GM12872 (cell line): Measurements from ENCODE around the gene PARP15.

Experiments
- TF ChIP-seq, protein P1 (sequence below): IDR thresholded peaks from 3 replicates; pipeline ENCODE4 v1.5.1; 2011; ENCODE audit warnings: low read depth, mild to moderate bottlenecking, low read length, moderate library complexity; ENCODE audit not compliant: insufficient read depth

The PARP15 gene

DNA sequence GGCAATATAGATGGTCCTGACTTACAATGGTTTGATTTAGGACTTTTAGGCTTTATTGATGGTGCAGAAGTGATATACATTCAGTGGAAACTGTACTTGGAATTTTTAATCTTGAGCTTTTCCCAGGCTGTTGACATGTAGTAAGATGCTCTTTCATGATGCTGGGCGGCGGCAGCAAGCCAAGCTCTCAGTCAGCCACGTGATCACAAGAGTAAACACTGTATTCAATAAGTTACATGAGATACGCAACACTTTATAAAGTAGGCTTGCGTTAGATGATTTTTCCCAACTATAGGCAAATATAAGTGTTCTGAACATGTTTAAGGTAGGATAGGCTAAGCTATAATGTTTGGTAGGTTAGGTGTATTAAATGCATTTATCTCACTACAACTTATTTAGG lies 31.3 kb upstream of the PARP15 start:
- TF ChIP-seq, protein P1, sequence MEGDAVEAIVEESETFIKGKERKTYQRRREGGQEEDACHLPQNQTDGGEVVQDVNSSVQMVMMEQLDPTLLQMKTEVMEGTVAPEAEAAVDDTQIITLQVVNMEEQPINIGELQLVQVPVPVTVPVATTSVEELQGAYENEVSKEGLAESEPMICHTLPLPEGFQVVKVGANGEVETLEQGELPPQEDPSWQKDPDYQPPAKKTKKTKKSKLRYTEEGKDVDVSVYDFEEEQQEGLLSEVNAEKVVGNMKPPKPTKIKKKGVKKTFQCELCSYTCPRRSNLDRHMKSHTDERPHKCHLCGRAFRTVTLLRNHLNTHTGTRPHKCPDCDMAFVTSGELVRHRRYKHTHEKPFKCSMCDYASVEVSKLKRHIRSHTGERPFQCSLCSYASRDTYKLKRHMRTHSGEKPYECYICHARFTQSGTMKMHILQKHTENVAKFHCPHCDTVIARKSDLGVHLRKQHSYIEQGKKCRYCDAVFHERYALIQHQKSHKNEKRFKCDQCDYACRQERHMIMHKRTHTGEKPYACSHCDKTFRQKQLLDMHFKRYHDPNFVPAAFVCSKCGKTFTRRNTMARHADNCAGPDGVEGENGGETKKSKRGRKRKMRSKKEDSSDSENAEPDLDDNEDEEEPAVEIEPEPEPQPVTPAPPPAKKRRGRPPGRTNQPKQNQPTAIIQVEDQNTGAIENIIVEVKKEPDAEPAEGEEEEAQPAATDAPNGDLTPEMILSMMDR: no peak

DNA sequence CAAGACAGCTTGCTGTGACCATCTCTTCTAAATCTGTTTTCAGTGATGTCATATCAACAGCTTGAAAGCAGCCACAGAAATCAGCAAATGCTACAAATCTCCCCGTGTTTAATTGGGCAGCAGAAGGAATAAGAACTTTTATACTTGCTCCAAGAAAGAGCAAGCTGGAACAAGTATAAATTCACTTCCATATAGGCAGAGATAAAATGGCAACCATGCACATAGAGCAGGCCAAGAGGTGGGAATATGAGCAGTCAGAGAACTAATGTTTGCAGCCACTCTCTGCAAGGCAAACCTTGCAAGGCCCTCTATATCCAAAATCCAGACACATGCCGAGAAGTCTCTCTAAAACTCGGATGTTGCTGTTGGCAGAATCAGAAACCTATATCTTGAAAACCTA lies 29.4 kb upstream of the PARP15 start:
- TF ChIP-seq, protein P1: no peak

DNA sequence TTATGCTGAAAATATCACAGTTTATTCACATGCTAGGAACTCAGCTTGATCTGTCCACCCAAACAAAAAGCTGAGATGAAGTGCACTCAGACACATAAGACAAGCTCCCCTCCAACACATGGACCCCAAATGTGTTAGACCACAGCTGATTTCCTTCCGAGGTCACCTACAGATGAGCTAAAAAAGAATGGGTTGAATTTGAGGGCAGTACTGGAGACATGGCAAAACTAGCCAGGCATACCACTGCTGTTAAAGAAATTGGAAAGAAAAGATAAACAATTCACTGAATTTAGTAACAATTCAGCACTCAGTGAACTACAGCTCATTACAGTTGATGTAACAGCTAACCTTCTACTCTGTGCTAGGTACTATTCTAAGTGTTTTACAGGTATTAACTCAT lies 28.8 kb upstream of the PARP15 start:
- TF ChIP-seq, protein P1: no peak

DNA sequence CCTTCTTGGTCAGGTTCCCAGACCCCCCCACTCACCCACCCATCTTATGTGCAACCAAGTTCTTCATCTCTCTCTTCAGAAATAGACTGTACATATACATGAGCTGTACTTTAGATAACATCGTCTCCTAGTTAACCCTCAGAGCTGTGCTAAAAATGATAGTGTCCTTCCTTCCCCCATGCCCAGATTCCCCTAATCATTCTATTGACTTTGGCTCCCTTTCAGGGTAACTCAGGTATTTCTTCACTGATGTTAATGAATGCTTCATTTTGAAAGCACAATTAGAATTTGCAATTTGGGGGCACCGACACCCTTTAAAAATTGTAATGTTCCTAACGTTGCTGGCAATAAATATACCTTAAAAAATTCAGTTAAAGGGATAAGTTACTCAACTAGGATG lies 24.3 kb upstream of the PARP15 start:
- TF ChIP-seq, protein P1: no peak

DNA sequence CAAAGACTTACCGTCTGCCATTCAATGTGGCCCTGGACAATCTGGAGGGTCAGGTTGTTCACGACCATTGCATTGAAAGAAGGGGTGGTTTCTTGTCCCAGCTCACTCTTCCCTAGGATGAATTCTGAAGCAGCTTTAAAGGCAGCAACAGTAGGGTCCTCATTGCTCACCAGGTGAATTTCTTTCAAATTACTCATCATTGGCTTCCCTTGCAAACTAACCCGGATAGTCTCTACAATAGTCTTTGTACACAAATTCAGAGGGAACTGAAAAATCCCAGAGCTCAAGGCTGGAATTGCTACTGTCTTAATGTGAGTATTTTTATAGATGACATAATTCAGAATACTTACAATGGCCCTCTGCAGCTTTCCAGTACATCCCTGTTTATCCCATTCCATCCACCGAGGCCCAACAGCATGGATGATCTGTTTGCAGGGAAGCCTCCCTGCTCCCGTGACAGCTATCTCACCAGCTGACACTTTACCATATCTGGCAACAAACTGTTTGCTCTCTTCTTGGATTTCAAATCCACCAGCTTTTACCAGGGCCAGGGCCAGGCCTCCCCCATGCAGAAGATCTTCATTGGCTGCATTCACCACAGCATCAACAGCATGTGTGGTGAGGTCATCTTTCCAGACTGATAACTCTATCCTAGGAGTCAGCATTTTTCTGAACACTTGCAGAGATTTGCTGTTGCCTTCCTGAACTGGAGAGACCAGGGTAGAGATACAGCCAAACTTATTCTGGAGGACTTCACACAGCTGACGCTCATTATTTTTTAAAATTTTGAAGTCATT lies 22.0 kb upstream of the PARP15 start:
- TF ChIP-seq, protein P1: no peak

DNA sequence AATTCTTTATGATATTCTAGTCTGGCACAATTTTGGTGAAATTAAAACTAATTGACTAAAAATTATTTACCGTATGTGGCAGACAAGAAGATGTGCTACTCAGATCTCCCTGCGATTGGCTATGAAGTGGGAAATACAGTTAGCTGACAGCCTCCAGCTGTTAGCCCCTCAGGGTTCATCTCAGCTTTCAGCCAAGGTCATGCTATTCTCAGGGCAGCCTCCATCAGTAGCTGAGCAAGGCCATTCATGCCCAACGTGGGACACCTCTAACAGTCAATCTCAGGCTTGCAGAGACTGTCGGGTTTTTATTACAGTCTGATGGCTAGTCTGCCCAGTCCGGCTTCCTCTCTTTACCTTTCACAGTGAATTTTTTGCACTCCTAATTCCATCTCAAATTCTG lies 20.1 kb upstream of the PARP15 start:
- TF ChIP-seq, protein P1: no peak

DNA sequence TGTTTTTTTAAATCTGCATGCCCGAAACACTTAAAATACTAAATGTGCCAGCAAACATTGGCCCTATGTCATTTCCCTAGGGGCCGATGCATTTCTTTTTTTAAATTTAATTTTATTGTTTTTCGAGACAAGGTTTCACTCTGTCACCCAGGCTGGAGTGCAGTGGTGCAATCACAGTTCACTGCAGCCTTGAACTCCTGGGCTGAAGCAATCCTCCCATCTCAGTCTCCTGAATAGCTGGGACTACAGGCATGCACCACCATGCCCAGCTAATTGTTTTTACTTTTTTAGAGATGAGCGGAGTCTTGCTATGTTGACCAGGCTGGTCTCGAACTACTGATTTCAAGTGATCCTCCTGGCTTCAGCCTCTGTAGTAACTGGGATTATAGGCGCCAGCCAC lies 18.8 kb upstream of the PARP15 start:
- TF ChIP-seq, protein P1: no peak
